SK-N-MC (cell line): ENCODE measurements around the gene CLCN1.

Source experiments
- EZH2 ChIP-seq: fragments of 200-600 bp; sonication (generic); IDR thresholded peaks from one replicate; pipeline ENCODE4 v1.6.1; 2017; ENCODE audit warnings: antibody characterized with exemption
- POLR2AphosphoS5 ChIP-seq: IDR thresholded peaks from 2 replicates; pipeline ENCODE4 v1.6.1; 2012; ENCODE audit warnings: mild to moderate bottlenecking, low read depth, low read length, borderline replicate concordance

DNA sequence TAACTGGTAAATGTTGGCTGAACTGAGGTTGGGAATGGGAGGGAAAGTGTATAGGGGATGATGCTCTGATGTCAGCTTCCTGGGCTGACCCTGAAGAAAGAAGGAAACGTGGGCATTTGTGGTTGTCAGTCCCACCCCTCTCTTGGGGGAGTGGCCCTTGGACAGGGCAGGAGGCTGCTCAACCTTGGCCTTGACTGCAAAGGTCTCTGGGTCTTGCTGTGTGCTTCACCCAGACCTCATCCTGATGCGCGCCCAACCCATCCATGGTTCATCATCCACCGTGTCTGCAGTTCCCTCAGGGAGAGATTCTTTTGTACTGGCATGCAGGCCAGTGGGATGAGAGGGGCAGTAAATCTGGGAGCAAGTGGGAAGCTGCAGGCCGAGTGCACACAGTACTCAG is 60.5 kb downstream of the CLCN1 start:
- TF ChIP-seq EZH2 (no peak), POLR2AphosphoS5 (no peak)
